SK-N-SH (cell line): Measurements from ENCODE around the gene TMOD2. TPM values are rescaled to one million over a fixed set of nuclear protein-coding genes. Genes with fewer than 3 reads are reported as not detected.

Experiments used
- CTCF ChIA-PET: fragments of 300-600, 350-600 bp; formaldehyde crosslinking; extraction: SDS; loops from one replicate; lab custom pipeline; 2021; lab: Yijun Ruan, JAX
- POLR2A ChIA-PET: fragments of 350-600 bp; sonication (Branson Sonifier 250); formaldehyde crosslinking; extraction: SDS; loops from one replicate; lab custom pipeline; 2020; ENCODE audit warnings: antibody characterized with exemption, inconsistent platforms; lab: Yijun Ruan, JAX
- DNase-seq: peaks from one replicate; pipeline ENCODE4 v3.0.0; 2012
- H2AFZ ChIP-seq: fragments of 200-600 bp; sonication (generic); 2 replicates; pipeline ENCODE4 v1.8.1; 2016; ENCODE audit warnings: antibody characterized with exemption, mild to moderate bottlenecking, low read depth
- H3F3A ChIP-seq: fragments of 200-600 bp; sonication (generic); replicated peaks from 2 replicates; pipeline ENCODE3; 2016; ENCODE audit warnings: antibody characterized with exemption, mild to moderate bottlenecking; ENCODE audit not compliant: insufficient read depth
- H3K27ac ChIP-seq, 2 experiments: fragments of 200-500 bp in 1 of 2; fragments of 200-600 bp in 1 of 2; sonication (Bioruptor generic) in 1 of 2; sonication (generic), shearing (Covaris generic) in 1 of 2; 2 replicates each; pipeline versions ENCODE4 v1.5.1 to v1.6.1; 2014 to 2016; ENCODE audit warnings: low read depth in 2 of 2, inconsistent platforms in 1 of 2, low read length in 1 of 2, mild to moderate bottlenecking in 1 of 2, mixed read lengths in 1 of 2
- H3K27me3 ChIP-seq: fragments of 200-600 bp; sonication (generic), shearing (Covaris generic); 2 replicates; pipeline ENCODE4 v1.6.1; 2016; ENCODE audit warnings: mixed run types; ENCODE audit not compliant: insufficient read depth
- H3K36me3 ChIP-seq, 2 experiments: fragments of 200-500 bp in 1 of 2; fragments of 200-600 bp in 1 of 2; sonication (Bioruptor generic) in 1 of 2; sonication (generic) in 1 of 2; replicated peaks in 1 of 2; 2 replicates each; pipeline versions ENCODE3 to v1.5.1; 2014 to 2016; ENCODE audit warnings: low read length in 1 of 2, mild to moderate bottlenecking in 1 of 2; ENCODE audit not compliant: insufficient read depth in 2 of 2, control insufficient read depth in 1 of 2
- H3K4me1 ChIP-seq, 2 experiments: fragments of 200-500 bp in 1 of 2; fragments of 200-600 bp in 1 of 2; sonication (Bioruptor generic) in 1 of 2; sonication (generic), shearing (Covaris generic) in 1 of 2; 2 replicates each; pipeline versions ENCODE4 v1.5.1 to v1.6.1; 2014 to 2016; ENCODE audit warnings: low read depth in 1 of 2, low read length in 1 of 2, mixed run types in 1 of 2; ENCODE audit not compliant: insufficient read depth in 2 of 2, control insufficient read depth in 1 of 2
- H3K4me2 ChIP-seq: fragments of 200-600 bp; sonication (generic), shearing (Covaris generic); 2 replicates; pipeline ENCODE4 v1.6.1; 2017; ENCODE audit warnings: mixed run types
- H3K4me3 ChIP-seq, 2 experiments: fragments of 200-500 bp in 1 of 2; fragments of 200-600 bp in 1 of 2; sonication (Bioruptor generic) in 1 of 2; sonication (generic), shearing (Covaris generic) in 1 of 2; 2 replicates each; pipeline versions ENCODE4 v1.5.1 to v1.8.1; 2014 to 2016; ENCODE audit warnings: low read depth in 2 of 2, inconsistent platforms in 1 of 2, low read length in 1 of 2, mild to moderate bottlenecking in 1 of 2, mixed read lengths in 1 of 2, moderate library complexity in 1 of 2
- H3K79me2 ChIP-seq: fragments of 200-600 bp; sonication (generic); 2 replicates; pipeline ENCODE4 v1.8.1; 2017; ENCODE audit warnings: mild to moderate bottlenecking; ENCODE audit not compliant: insufficient read depth
- H3K9ac ChIP-seq: fragments of 200-600 bp; sonication (generic); 2 replicates; pipeline ENCODE4 v1.6.1; 2017; ENCODE audit warnings: mixed run types
- H3K9me2 ChIP-seq: fragments of 200-600 bp; sonication (generic); 2 replicates; pipeline ENCODE4 v1.6.1; 2017; ENCODE audit warnings: mixed run types
- H3K9me3 ChIP-seq: fragments of 200-600 bp; sonication (generic); 2 replicates; pipeline ENCODE4 v1.6.1; 2017; ENCODE audit warnings: mixed run types, mild to moderate bottlenecking, moderate library complexity
- H4K20me1 ChIP-seq: fragments of 200-600 bp; sonication (generic); 2 replicates; pipeline ENCODE4 v1.6.1; 2017; ENCODE audit warnings: mild to moderate bottlenecking, mixed run types; ENCODE audit not compliant: insufficient read depth
- EP300 ChIP-seq, 2 experiments: IDR thresholded peaks; 2 replicates each; pipeline versions ENCODE4 v1.4.0 to v1.6.1; 2012; ENCODE audit warnings: borderline replicate concordance in 1 of 2, low read depth in 1 of 2, low read length in 1 of 2
- MEF2A ChIP-seq: IDR thresholded peaks from 2 replicates; pipeline ENCODE4 v1.4.0; 2012; ENCODE audit warnings: low read depth, borderline replicate concordance
- MXI1 ChIP-seq: IDR thresholded peaks from 2 replicates; pipeline ENCODE4 v1.6.1; 2012; ENCODE audit warnings: mild to moderate bottlenecking, low read depth, low read length, improper control_type of control experiment
- NRF1 ChIP-seq: IDR thresholded peaks from 2 replicates; pipeline ENCODE4 v1.6.1; 2012; ENCODE audit warnings: low read depth, mild to moderate bottlenecking, low read length
- PBX3 ChIP-seq: IDR thresholded peaks from 2 replicates; pipeline ENCODE4; 2012
- POLR2AphosphoS5 ChIP-seq: IDR thresholded peaks from 2 replicates; pipeline ENCODE4 v1.6.1; 2012; ENCODE audit warnings: low read depth, low read length
- RCOR1 ChIP-seq: fragments of 150-350 bp; IDR thresholded peaks from 2 replicates; pipeline ENCODE4 v1.6.1; 2017; ENCODE audit warnings: antibody characterized with exemption, low read length
- REST ChIP-seq: IDR thresholded peaks from 2 replicates; pipeline ENCODE4 v1.6.1; 2012; ENCODE audit warnings: mild to moderate bottlenecking, low read depth, low read length, moderate library complexity
- SIN3A ChIP-seq: IDR thresholded peaks from 2 replicates; pipeline ENCODE4 v1.6.1; 2012; ENCODE audit warnings: low read depth, mild to moderate bottlenecking, low read length, moderate library complexity, borderline replicate concordance
- SMC3 ChIP-seq: IDR thresholded peaks from 2 replicates; pipeline ENCODE4 v1.6.1; 2012; ENCODE audit warnings: low read depth, low read length, improper control_type of control experiment
- TAF1 ChIP-seq: IDR thresholded peaks from 2 replicates; pipeline ENCODE4 v1.6.1; 2012; ENCODE audit warnings: low read depth, mild to moderate bottlenecking, low read length, moderate library complexity, borderline replicate concordance
- TCF12 ChIP-seq: IDR thresholded peaks from 2 replicates; pipeline ENCODE4 v1.4.0; 2012
- WGBS: methylation state at CpG from one replicate; pipeline ENCODE4 v1.1.6; 2017; ENCODE audit warnings: low lambda C conversion rate; 5-methylcytosine and 5-hydroxymethylcytosine counted together
- polyA plus RNA-seq, 3 experiments: library from polyadenylated mRNA; depleted of rRNA; stranded (reverse); fragments of >200 nt; gene quantifications; 2 replicates each; pipeline ENCODE4 v1.2.3, GENCODE V29; 2012
- TF ChIP-seq, protein P1 (sequence below): IDR thresholded peaks from 2 replicates; pipeline ENCODE4 v1.4.0; 2012; ENCODE audit warnings: low read depth, borderline replicate concordance
- TF ChIP-seq, protein P2 (sequence below): fragments of 150-350 bp; IDR thresholded peaks from 2 replicates; pipeline ENCODE4 v1.6.1; 2017; ENCODE audit warnings: antibody characterized with exemption, low read length, low read depth, borderline replicate concordance

The TMOD2 gene
- polyA plus RNA-seq, 1 of the 3 experiments (the other 2 are of a cell fraction), result 2.7 TPM

- Histone ChIP-seq H3K9me3 (no peaks in the 10 kb centered on the region), H3F3A (no peaks in the 10 kb centered on the region), H4K20me1 (no peaks in the 10 kb centered on the region), H3K4me3 (no peak overlapping the region), H3K4me2 (no peak overlapping the region), H3K4me1 (peaks cover 0 to 8% of the 10 kb centered on the region in 2 experiments; a peak in 2 of 4 replicates), H3K27ac (no peak overlapping the region), H3K79me2 (no peaks in the 10 kb centered on the region), H3K27me3 (no peaks in the 10 kb centered on the region), H3K36me3 (peaks cover 0 to 2% of the 10 kb centered on the region in 2 experiments), H2AFZ (no peak overlapping the region), H3K9ac (no peak overlapping the region), H3K9me2 (no peaks in the 10 kb centered on the region)
- TF ChIP-seq, protein P1, sequence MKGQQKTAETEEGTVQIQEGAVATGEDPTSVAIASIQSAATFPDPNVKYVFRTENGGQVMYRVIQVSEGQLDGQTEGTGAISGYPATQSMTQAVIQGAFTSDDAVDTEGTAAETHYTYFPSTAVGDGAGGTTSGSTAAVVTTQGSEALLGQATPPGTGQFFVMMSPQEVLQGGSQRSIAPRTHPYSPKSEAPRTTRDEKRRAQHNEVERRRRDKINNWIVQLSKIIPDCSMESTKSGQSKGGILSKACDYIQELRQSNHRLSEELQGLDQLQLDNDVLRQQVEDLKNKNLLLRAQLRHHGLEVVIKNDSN, result no peak
- TF ChIP-seq MEF2A, result no peak
- no peak for TF ChIP-seq NRF1
- no peak for TF ChIP-seq PBX3
- TF ChIP-seq TAF1, result no peak
- TF ChIP-seq RCOR1, result no peak
- no peak for TF ChIP-seq POLR2AphosphoS5
- TF ChIP-seq SMC3, result no peak
- no peak for TF ChIP-seq TCF12
- TF ChIP-seq EP300 (IDR thresholded peaks at IDR 0.05; ENCODE audit: borderline replicate concordance in 1 of 2, low read depth in 1 of 2, low read length in 1 of 2), result no peak
- no peak for TF ChIP-seq MXI1
- TF ChIP-seq REST, result no peak
- TF ChIP-seq SIN3A, result no peak
- TF ChIP-seq, protein P2, sequence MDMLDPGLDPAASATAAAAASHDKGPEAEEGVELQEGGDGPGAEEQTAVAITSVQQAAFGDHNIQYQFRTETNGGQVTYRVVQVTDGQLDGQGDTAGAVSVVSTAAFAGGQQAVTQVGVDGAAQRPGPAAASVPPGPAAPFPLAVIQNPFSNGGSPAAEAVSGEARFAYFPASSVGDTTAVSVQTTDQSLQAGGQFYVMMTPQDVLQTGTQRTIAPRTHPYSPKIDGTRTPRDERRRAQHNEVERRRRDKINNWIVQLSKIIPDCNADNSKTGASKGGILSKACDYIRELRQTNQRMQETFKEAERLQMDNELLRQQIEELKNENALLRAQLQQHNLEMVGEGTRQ, result no peak
- 63% methylated on average over 5 of the region's 5 CpGs for WGBS
- DNase-seq, result no peak
- POLR2A ChIA-PET, result interaction anchor here (1.2 kb wide), 1 partner anchor 19 kb away, joined by 3 read pairs; no protein-coding TSS in a partner anchor
- CTCF ChIA-PET, result interaction anchor here (1.0 kb wide), 1 partner anchor 58 kb away, joined by 3 read pairs; no protein-coding TSS in a partner anchor
Measured at GRCh38 chr15:51708013-51708412, 43.4 kb upstream of the TMOD2 start.
